Mesendoderm (in vitro differentiated cells): ENCODE results near the gene POU3F1.
A peak's percentile ranks its signal among the peaks of the same experiment; 100 is the strongest.

Experiments used
- DNase-seq: peaks from one replicate; pipeline ENCODE4 v3.0.0; 2013
- H2AK5ac ChIP-seq: 2 replicates; pipeline ENCODE4 v1.6.1; 2013; ENCODE audit warnings: low read length, inconsistent platforms
- H2BK120ac ChIP-seq: 2 replicates; pipeline ENCODE4 v1.6.1; 2013; ENCODE audit warnings: low read depth, mild to moderate bottlenecking, low read length, moderate library complexity, mixed read lengths
- H2BK15ac ChIP-seq: replicated peaks from 2 replicates; pipeline ENCODE4 v1.6.1; 2013; ENCODE audit warnings: low read depth, mild to moderate bottlenecking, moderate library complexity
- H2BK5ac ChIP-seq: 2 replicates; pipeline ENCODE4 v1.6.1; 2013; ENCODE audit warnings: low read length, inconsistent platforms
- H3K18ac ChIP-seq: 2 replicates; pipeline ENCODE4 v1.6.1; 2013; ENCODE audit warnings: mild to moderate bottlenecking, low read length, mixed read lengths
- H3K23ac ChIP-seq: one replicate; pipeline ENCODE4 v1.6.1; 2013; ENCODE audit warnings: low read length
- H3K27ac ChIP-seq: 2 replicates; pipeline ENCODE4 v1.5.1; 2013; ENCODE audit warnings: low read depth, mild to moderate bottlenecking, inconsistent platforms, low read length, moderate library complexity
- H3K27me3 ChIP-seq: 2 replicates; pipeline ENCODE4 v1.6.1; 2013; ENCODE audit warnings: low read length, control low read depth, mild to moderate bottlenecking, inconsistent platforms; ENCODE audit not compliant: insufficient read depth, poor library complexity
- H3K36me3 ChIP-seq: 2 replicates; pipeline ENCODE4 v1.6.1; 2013; ENCODE audit warnings: low read length, inconsistent platforms; ENCODE audit not compliant: control insufficient read depth, insufficient read depth
- H3K4ac ChIP-seq: one replicate; pipeline ENCODE4 v1.6.1; 2013; ENCODE audit warnings: low read depth, mild to moderate bottlenecking, low read length, moderate library complexity
- H3K4me1 ChIP-seq: 2 replicates; pipeline ENCODE4 v1.6.1; 2013; ENCODE audit warnings: low read depth, low read length, inconsistent platforms; ENCODE audit not compliant: control insufficient read depth
- H3K4me2 ChIP-seq: 2 replicates; pipeline ENCODE4 v1.6.1; 2013; ENCODE audit warnings: low read length
- H3K4me3 ChIP-seq: 2 replicates; pipeline ENCODE4 v1.5.1; 2013; ENCODE audit warnings: mild to moderate bottlenecking, low read length
- H3K56ac ChIP-seq: one replicate; pipeline ENCODE4 v1.6.1; 2013; ENCODE audit warnings: low read length
- H3K79me1 ChIP-seq: 2 replicates; pipeline ENCODE4 v1.6.1; 2013; ENCODE audit warnings: low read length, inconsistent platforms
- H3K79me2 ChIP-seq: 2 replicates; pipeline ENCODE4 v1.6.1; 2013; ENCODE audit warnings: mild to moderate bottlenecking, low read length; ENCODE audit not compliant: control insufficient read depth, insufficient read depth
- H3K9ac ChIP-seq: 2 replicates; pipeline ENCODE4 v1.6.1; 2013; ENCODE audit warnings: low read length, inconsistent platforms
- H4K5ac ChIP-seq: one replicate; pipeline ENCODE4 v1.6.1; 2013; ENCODE audit warnings: low read length
- H4K8ac ChIP-seq: one replicate; pipeline ENCODE4 v1.6.1; 2013; ENCODE audit warnings: low read depth, mild to moderate bottlenecking, control low read depth, low read length, moderate library complexity
- WGBS: extraction: QIAGEN DNeasy Blood & Tissue Kit; methylation state at CpG from one replicate; pipeline ENCODE4 v1.1.7; 2013; ENCODE audit warnings: low lambda C conversion rate, missing lambda C conversion rate; ENCODE audit not compliant: insufficient coverage; ENCODE audit errors: extremely low coverage; 5-methylcytosine and 5-hydroxymethylcytosine counted together

Gene POU3F1

DNA sequence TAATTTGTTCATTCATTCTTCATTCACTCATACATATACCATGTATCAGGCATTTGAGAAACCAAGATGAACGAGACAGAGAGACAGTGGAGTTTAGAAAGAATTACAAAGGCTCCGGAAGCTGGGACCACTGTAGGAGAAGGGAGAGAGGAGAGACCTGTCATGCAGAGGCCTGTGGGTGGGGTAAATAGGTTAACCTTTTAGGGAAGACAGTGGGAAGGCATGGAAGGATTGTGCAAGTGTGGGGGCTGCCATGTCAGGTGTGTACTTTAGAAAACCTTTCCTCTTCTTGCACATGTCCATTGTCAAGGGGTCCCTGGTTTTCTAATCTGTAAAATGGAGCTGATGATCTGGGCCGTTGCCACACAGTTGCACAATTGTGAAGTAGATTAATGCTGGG, 44.2 kb upstream of the POU3F1 start:
- no CpG with 5 or more reads among the region's 3 CpGs for WGBS
- Histone ChIP-seq H3K56ac (no peak overlapping the region), H2BK5ac (no peak overlapping the region), H4K8ac (no peak overlapping the region), H3K4me1 (no peaks in the 10 kb centered on the region), H2BK120ac (no peak overlapping the region), H3K9ac (no peak overlapping the region), H3K79me2 (no peaks in the 10 kb centered on the region), H2BK15ac (no peak overlapping the region), H3K79me1 (no peaks in the 10 kb centered on the region), H3K4me3 (no peak overlapping the region), H3K4ac (no peak overlapping the region), H3K27ac (no peak overlapping the region), H3K4me2 (no peak overlapping the region), H3K27me3 (no peaks in the 10 kb centered on the region), H3K36me3 (no peaks in the 10 kb centered on the region), H4K5ac (no peak overlapping the region), H2AK5ac (no peak overlapping the region), H3K18ac (no peak overlapping the region), H3K23ac (no peak overlapping the region)
- DNase-seq, result no peak

DNA sequence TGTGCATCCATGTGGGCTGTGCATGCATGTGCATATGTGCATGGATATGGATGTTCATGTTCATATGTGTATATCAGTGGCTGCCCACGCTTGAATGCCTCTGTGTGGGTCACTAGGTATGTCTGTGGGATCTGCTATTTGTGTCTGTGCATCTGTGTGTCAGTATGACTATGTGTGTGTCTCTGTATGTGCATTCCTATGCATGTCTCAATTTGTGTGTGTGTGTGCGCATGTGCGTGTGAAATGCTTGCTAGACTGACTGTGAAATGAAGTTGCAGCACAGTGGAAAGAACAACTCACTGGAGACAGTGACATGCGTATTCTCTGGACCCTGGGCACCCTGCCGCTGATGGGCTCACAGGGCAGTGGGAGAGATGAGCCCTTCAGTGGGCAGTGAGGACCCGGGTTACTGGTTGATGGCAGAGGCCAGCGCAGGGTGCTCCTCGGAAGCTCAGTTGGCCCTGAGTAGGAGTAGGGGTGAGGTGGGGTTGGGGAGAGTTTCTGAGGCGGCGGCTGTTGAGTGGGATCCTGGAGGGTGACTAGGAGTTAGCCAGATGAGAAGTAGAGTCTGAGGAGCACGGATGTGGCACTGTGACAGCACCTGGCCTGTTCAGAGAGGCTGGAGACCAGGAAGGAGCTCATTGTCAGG, 43.2 kb upstream of the POU3F1 start:
- H3K4ac ChIP-seq, result no peak overlapping the region
- H3K9ac ChIP-seq, result no peak overlapping the region
- no peak overlapping the region for H3K18ac ChIP-seq
- no peaks in the 10 kb centered on the region for H3K36me3 ChIP-seq
- no peaks in the 10 kb centered on the region for H3K27me3 ChIP-seq
- DNase-seq, result no peak
- H3K56ac ChIP-seq, result no peak overlapping the region
- H3K4me3 ChIP-seq, result no peak overlapping the region
- no peak overlapping the region for H3K27ac ChIP-seq
- no peak overlapping the region for H2BK120ac ChIP-seq
- no peak overlapping the region for H2AK5ac ChIP-seq
- H3K23ac ChIP-seq, result no peak overlapping the region
- no peak overlapping the region for H4K5ac ChIP-seq
- H3K4me1 ChIP-seq, result no peaks in the 10 kb centered on the region
- no peak overlapping the region for H4K8ac ChIP-seq
- no peaks in the 10 kb centered on the region for H3K79me1 ChIP-seq
- H3K4me2 ChIP-seq, result no peak overlapping the region
- H3K79me2 ChIP-seq, result no peaks in the 10 kb centered on the region
- WGBS, result no CpG with 5 or more reads among the region's 11 CpGs
- H2BK5ac ChIP-seq, result no peak overlapping the region
- no peak overlapping the region for H2BK15ac ChIP-seq

DNA sequence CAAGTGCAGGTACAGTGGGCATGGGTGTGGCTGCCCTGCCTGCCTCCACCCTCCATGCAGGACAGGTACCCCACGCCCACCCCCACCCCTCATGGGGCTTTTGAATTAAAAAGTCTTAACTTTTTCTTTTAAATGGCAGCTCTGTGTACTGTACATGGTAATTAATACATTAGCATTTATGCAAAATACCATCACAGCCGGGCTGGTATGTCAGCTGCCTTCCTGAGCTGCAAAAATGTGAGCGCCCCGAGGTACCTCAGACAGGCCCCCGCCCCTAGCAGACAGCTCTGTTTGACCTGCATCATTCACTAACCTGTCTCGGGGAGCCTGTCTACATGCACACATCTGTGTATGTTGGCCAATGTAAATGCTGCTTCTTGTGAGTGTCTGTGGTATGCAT, 42.2 kb upstream of the POU3F1 start:
- Histone ChIP-seq H4K8ac (no peak overlapping the region), H2BK5ac (no peak overlapping the region), H2BK15ac (no peak overlapping the region), H3K18ac (no peak overlapping the region), H3K23ac (no peak overlapping the region), H3K4ac (no peak overlapping the region), H3K4me2 (no peak overlapping the region), H2AK5ac (no peak overlapping the region), H3K9ac (no peak overlapping the region), H3K36me3 (no peaks in the 10 kb centered on the region), H3K27ac (no peak overlapping the region), H3K79me1 (no peaks in the 10 kb centered on the region), H3K4me1 (no peaks in the 10 kb centered on the region), H2BK120ac (no peak overlapping the region), H3K79me2 (no peaks in the 10 kb centered on the region), H4K5ac (no peak overlapping the region), H3K56ac (no peak overlapping the region), H3K4me3 (no peak overlapping the region), H3K27me3 (no peaks in the 10 kb centered on the region)
- no CpG with 5 or more reads among the region's 6 CpGs for WGBS
- DNase-seq, result no peak

DNA sequence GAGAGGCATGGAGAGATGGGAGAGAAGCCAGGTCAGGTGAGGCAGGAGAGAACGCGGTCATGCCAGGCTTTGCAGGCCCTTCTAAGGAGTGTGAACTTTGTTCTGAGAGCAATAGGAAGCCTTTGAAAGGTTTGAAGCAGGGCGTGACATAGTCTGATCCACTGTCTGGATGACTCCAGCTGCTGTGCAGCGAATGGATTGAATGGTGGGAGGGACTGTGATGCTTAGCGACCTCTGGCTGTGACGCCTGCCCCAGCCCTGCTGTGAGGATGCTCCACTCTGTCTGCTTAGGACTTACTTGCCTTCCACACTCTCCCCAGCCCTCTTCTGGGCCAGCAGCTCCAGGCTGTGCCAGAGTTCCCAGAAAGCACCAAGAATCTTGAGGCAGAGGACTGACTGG, 41.8 kb upstream of the POU3F1 start:
- Histone ChIP-seq H2BK120ac (no peak overlapping the region), H2AK5ac (no peak overlapping the region), H3K4me2 (no peak overlapping the region), H3K4me1 (no peaks in the 10 kb centered on the region), H3K9ac (no peak overlapping the region), H3K4ac (no peak overlapping the region), H3K18ac (no peak overlapping the region), H3K27me3 (no peaks in the 10 kb centered on the region), H2BK15ac (no peak overlapping the region), H3K56ac (no peak overlapping the region), H3K79me1 (no peaks in the 10 kb centered on the region), H2BK5ac (no peak overlapping the region), H3K79me2 (no peaks in the 10 kb centered on the region), H4K5ac (no peak overlapping the region), H4K8ac (no peak overlapping the region), H3K23ac (no peak overlapping the region), H3K4me3 (no peak overlapping the region), H3K27ac (no peak overlapping the region), H3K36me3 (no peaks in the 10 kb centered on the region)
- WGBS, result no CpG with 5 or more reads among the region's 6 CpGs
- DNase-seq, result peak; percentile 43

DNA sequence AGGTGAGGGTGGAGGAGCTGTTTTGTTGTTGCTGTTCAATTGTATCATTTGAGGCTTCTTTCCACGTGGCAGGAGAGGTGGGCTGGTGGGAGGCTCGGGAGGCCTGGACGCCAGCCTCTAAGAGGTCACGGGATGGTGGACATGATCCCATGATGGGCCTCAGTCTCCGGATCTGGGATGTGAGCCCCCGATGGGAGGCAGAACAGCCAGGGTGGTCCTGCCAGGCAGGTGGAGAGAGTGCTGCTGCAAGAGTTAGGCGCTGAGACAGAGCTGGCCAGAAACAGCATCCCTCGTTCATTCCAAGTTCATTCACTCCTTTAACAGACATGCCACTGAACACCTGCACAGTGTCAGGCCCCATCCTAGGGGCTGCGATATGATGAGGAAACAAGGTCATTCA, 41.1 kb upstream of the POU3F1 start:
- no CpG with 5 or more reads among the region's 9 CpGs for WGBS
- no peak overlapping the region for H3K9ac ChIP-seq
- H3K4me3 ChIP-seq, result no peak overlapping the region
- H3K27me3 ChIP-seq, result no peaks in the 10 kb centered on the region
- no peaks in the 10 kb centered on the region for H3K79me1 ChIP-seq
- H4K5ac ChIP-seq, result no peak overlapping the region
- H3K18ac ChIP-seq, result no peak overlapping the region
- H2BK15ac ChIP-seq, result no peak overlapping the region
- H4K8ac ChIP-seq, result no peak overlapping the region
- H3K23ac ChIP-seq, result no peak overlapping the region
- H3K4ac ChIP-seq, result no peak overlapping the region
- H3K36me3 ChIP-seq, result no peaks in the 10 kb centered on the region
- H3K4me2 ChIP-seq, result no peak overlapping the region
- H3K79me2 ChIP-seq, result no peaks in the 10 kb centered on the region
- DNase-seq, result no peak
- no peak overlapping the region for H3K27ac ChIP-seq
- no peak overlapping the region for H3K56ac ChIP-seq
- H3K4me1 ChIP-seq, result no peaks in the 10 kb centered on the region
- H2AK5ac ChIP-seq, result no peak overlapping the region
- no peak overlapping the region for H2BK5ac ChIP-seq
- no peak overlapping the region for H2BK120ac ChIP-seq

DNA sequence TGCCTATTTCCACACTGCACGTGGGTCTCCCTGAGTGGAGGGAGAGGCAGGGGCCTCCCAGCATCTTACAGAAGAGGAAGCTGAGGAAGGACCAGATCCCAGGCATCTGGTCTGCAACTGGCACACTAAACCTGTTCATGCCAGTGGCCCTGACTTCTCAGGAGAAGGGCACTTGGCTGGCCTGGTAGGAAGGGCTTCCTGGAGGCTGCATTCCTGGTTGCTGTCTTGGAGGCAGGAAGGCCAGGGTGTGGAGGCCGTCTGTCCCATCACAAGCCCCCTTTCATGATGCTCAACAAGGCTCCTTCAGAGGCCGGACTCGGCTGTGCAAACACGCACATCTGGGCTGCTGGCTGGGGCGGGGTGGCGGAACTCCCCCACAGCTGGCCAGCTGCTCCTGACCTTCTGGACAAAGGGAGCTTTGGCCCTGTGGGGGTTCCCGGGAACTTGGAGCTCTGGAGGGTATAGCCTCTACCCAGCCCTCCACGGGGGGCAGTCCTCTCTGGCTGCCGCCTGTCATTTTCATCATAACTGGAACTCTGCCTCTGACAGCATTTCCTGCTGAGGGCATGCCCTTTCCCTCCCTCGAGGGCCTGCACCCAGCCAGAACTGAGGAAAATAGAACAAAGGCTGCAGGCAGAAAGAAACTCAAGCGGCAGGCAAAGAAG, 39.2 kb upstream of the POU3F1 start:
- no peaks in the 10 kb centered on the region for H3K36me3 ChIP-seq
- no peaks in the 10 kb centered on the region for H3K4me1 ChIP-seq
- H2BK15ac ChIP-seq, result no peak overlapping the region
- H2BK5ac ChIP-seq, result no peak overlapping the region
- H3K4me2 ChIP-seq, result no peak overlapping the region
- H3K79me2 ChIP-seq, result no peaks in the 10 kb centered on the region
- H3K27me3 ChIP-seq, result no peaks in the 10 kb centered on the region
- no peak for DNase-seq
- H3K27ac ChIP-seq, result no peak overlapping the region
- no peak overlapping the region for H4K8ac ChIP-seq
- no peak overlapping the region for H3K9ac ChIP-seq
- WGBS, result no CpG with 5 or more reads among the region's 12 CpGs
- H2BK120ac ChIP-seq, result no peak overlapping the region
- H3K18ac ChIP-seq, result no peak overlapping the region
- H3K4me3 ChIP-seq, result no peak overlapping the region
- H4K5ac ChIP-seq, result no peak overlapping the region
- no peak overlapping the region for H2AK5ac ChIP-seq
- H3K23ac ChIP-seq, result no peak overlapping the region
- no peak overlapping the region for H3K56ac ChIP-seq
- no peak overlapping the region for H3K4ac ChIP-seq
- no peaks in the 10 kb centered on the region for H3K79me1 ChIP-seq
